ENCODE measurements around the gene IL1RL2. TPM values are rescaled to one million over a fixed set of nuclear protein-coding genes. Genes with fewer than 3 reads are reported as not detected.

The IL1RL2 gene
- total RNA-seq, 1 experiment from 2014 or later: not detected

DNA sequence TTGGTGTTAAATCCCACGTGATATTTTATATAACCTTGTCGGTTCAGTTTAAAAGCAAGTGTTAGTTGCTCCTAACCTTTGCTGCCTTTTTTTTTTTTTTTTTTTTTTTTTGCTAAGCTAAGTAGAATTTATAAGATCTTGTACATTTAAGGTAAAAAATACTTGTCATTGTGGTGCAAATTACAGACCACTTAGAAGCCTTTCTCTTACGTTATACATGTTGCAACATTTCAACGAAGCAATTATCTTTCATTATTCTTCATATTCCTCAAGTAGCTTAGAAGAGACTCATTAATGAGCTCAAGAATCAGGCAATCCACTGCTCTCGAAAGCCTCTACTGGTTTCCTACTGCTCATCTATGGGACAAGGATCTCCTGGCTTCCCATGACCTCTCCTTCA lies 14.9 kb upstream of the IL1RL2 start (continued):
- TF ChIP-seq ARID4B (CRISPR knock-in tag; IDR thresholded peaks at IDR 0.05; ENCODE audit: borderline replicate concordance) (no peak), RELA (CRISPR knock-in tag; IDR thresholded peaks at IDR 0.05; ENCODE audit: borderline replicate concordance) (no peak), ZSCAN18 (CRISPR knock-in tag; IDR thresholded peaks at IDR 0.05) (no peak), NR1H2 (CRISPR knock-in tag; IDR thresholded peaks at IDR 0.05) (no peak), ZNF317 (CRISPR knock-in tag; IDR thresholded peaks at IDR 0.05; ENCODE audit: borderline replicate concordance, low read depth) (no peak)
- TF ChIP-seq, protein P1, sequence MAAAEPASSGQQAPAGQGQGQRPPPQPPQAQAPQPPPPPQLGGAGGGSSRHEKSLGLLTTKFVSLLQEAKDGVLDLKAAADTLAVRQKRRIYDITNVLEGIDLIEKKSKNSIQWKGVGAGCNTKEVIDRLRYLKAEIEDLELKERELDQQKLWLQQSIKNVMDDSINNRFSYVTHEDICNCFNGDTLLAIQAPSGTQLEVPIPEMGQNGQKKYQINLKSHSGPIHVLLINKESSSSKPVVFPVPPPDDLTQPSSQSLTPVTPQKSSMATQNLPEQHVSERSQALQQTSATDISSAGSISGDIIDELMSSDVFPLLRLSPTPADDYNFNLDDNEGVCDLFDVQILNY (CRISPR knock-in tag; IDR thresholded peaks at IDR 0.05): no peak
- TF ChIP-seq, protein P2, sequence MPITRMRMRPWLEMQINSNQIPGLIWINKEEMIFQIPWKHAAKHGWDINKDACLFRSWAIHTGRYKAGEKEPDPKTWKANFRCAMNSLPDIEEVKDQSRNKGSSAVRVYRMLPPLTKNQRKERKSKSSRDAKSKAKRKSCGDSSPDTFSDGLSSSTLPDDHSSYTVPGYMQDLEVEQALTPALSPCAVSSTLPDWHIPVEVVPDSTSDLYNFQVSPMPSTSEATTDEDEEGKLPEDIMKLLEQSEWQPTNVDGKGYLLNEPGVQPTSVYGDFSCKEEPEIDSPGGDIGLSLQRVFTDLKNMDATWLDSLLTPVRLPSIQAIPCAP (CRISPR knock-in tag; IDR thresholded peaks at IDR 0.05): no peak
- TF ChIP-seq, protein P3, sequence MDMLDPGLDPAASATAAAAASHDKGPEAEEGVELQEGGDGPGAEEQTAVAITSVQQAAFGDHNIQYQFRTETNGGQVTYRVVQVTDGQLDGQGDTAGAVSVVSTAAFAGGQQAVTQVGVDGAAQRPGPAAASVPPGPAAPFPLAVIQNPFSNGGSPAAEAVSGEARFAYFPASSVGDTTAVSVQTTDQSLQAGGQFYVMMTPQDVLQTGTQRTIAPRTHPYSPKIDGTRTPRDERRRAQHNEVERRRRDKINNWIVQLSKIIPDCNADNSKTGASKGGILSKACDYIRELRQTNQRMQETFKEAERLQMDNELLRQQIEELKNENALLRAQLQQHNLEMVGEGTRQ (CRISPR knock-in tag; IDR thresholded peaks at IDR 0.05): no peak

DNA sequence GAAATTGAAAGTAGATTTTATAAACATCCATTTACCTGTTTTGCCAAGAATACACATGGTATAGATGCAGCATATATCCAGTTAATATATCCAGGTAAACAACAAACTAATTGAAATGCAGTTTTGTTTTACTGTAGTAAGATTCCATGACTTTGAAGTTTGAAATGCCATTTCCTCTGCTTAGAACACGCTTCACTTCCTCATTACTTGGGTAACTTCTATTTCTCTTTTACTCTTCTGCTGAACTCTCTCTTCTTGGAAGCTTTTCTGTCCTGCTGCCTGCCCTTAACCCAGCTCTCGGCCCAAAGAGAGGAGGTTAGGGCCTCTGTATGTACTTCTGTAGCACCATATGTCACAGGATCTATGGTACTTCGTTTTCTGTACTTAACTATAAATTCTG lies 14.1 kb upstream of the IL1RL2 start:
- TF ChIP-seq MLX (CRISPR knock-in tag; IDR thresholded peaks at IDR 0.05) (no peak), GTF2I (CRISPR knock-in tag; conservative IDR thresholded peaks at IDR 0.05) (no peak), JUN (CRISPR knock-in tag; IDR thresholded peaks at IDR 0.05) (no peak), ZNF671 (CRISPR knock-in tag; IDR thresholded peaks at IDR 0.05) (no peak), PRRX2 (CRISPR knock-in tag; IDR thresholded peaks at IDR 0.05) (no peak)
- TF ChIP-seq, protein P4, sequence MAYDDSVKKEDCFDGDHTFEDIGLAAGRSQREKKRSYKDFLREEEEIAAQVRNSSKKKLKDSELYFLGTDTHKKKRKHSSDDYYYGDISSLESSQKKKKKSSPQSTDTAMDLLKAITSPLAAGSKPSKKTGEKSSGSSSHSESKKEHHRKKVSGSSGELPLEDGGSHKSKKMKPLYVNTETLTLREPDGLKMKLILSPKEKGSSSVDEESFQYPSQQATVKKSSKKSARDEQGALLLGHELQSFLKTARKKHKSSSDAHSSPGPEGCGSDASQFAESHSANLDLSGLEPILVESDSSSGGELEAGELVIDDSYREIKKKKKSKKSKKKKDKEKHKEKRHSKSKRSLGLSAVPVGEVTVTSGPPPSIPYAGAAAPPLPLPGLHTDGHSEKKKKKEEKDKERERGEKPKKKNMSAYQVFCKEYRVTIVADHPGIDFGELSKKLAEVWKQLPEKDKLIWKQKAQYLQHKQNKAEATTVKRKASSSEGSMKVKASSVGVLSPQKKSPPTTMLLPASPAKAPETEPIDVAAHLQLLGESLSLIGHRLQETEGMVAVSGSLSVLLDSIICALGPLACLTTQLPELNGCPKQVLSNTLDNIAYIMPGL (CRISPR knock-in tag; IDR thresholded peaks at IDR 0.05): no peak
- TF ChIP-seq, protein P3 (CRISPR knock-in tag; IDR thresholded peaks at IDR 0.05): no peak
- no peak for DNase-seq (ENCODE audit: low spot score)
- H3K9me3 Mint-ChIP-seq: no peaks in the 10 kb centered on the region
- H3K27me3 Mint-ChIP-seq (ENCODE audit: low read depth): no peaks in the 10 kb centered on the region; the same call in 1 of the 2 replicates
- peaks cover 11% of the 10 kb centered on the region for H3K4me1 Mint-ChIP-seq
- H3K4me3 Mint-ChIP-seq: no peak overlapping the region
- no peaks in the 10 kb centered on the region for H3K36me3 Mint-ChIP-seq
- ATAC-seq: no peak
- ChIA-PET POLR2A (no interaction called here), CTCF (interaction anchor here (1.0 to 2.3 kb wide), 2 partner anchors 68 to 167 kb away, joined by 3 to 6 read pairs; no protein-coding TSS in a partner anchor)
- no peak overlapping the region for H3K27ac Mint-ChIP-seq
